ENCODE data around the gene ZNF236.
"Not testable (repeated sequence)": the region's sequence is repeated elsewhere in the genome, so short reads cannot be mapped to it uniquely, and the experiment has no call there.

ZNF236 gene

GRCh38 chr18:76962851-76963250 lies 140.5 kb downstream of the ZNF236 start:
- Histone ChIP-seq H3K4me1 (ENCODE audit: control insufficient read depth in 1 of 2, insufficient read depth in 1 of 2, low read depth in 1 of 2, low read length in 1 of 2) (no peaks in the 10 kb centered on the region), H3K27me3 (no peaks in the 10 kb centered on the region), H3K36me3 (peaks cover 39% of the 10 kb centered on the region), H3K27ac (no peak overlapping the region), H3K9me3 (no peaks in the 10 kb centered on the region), H3K4me3 (ENCODE audit: low read depth in 1 of 2, low read length in 1 of 2) (no peak overlapping the region)
- no peak for TF ChIP-seq CTCF (IDR thresholded peaks at IDR 0.05)

GRCh38 chr18:76963936-76964335 lies 141.6 kb downstream of the ZNF236 start:
- peaks cover 28% of the 10 kb centered on the region for H3K36me3 ChIP-seq
- no peak overlapping the region for H3K27ac ChIP-seq
- H3K4me1 ChIP-seq (ENCODE audit: control insufficient read depth in 1 of 2, insufficient read depth in 1 of 2, low read depth in 1 of 2, low read length in 1 of 2): no peaks in the 10 kb centered on the region
- H3K4me3 ChIP-seq (ENCODE audit: low read depth in 1 of 2, low read length in 1 of 2): no peak overlapping the region
- no peaks in the 10 kb centered on the region for H3K9me3 ChIP-seq
- TF ChIP-seq CTCF (IDR thresholded peaks at IDR 0.05): no peak
- no peaks in the 10 kb centered on the region for H3K27me3 ChIP-seq

- not testable (repeated sequence) for H3K4me3 ChIP-seq (ENCODE audit: low read depth in 1 of 2, low read length in 1 of 2); H3K27ac ChIP-seq; H3K9me3 ChIP-seq; H3K4me1 ChIP-seq (ENCODE audit: control insufficient read depth in 1 of 2, insufficient read depth in 1 of 2, low read depth in 1 of 2, low read length in 1 of 2); H3K27me3 ChIP-seq
- H3K36me3 ChIP-seq: peaks cover 12% of the 10 kb centered on the region
Measured at GRCh38 chr18:76965555-76966151, 143.3 kb downstream of the ZNF236 start.

GRCh38 chr18:76967299-76967698 lies 144.9 kb downstream of the ZNF236 start:
- not testable (repeated sequence) for H3K9me3 ChIP-seq; H3K27me3 ChIP-seq; H3K36me3 ChIP-seq; H3K4me3 ChIP-seq (ENCODE audit: low read depth in 1 of 2, low read length in 1 of 2); H3K27ac ChIP-seq; H3K4me1 ChIP-seq (ENCODE audit: control insufficient read depth in 1 of 2, insufficient read depth in 1 of 2, low read depth in 1 of 2, low read length in 1 of 2)

GRCh38 chr18:76967721-76968472 lies 145.5 kb downstream of the ZNF236 start:
- H3K27me3 ChIP-seq: no peaks in the 10 kb centered on the region

GRCh38 chr18:76970770-76971559 lies 148.6 kb downstream of the ZNF236 start:
- Histone ChIP-seq H3K36me3 (peaks cover 8% of the 10 kb centered on the region), H3K4me1 (ENCODE audit: control insufficient read depth in 1 of 2, insufficient read depth in 1 of 2, low read depth in 1 of 2, low read length in 1 of 2) (no peaks in the 10 kb centered on the region), H3K27ac (no peak overlapping the region), H3K9me3 (no peaks in the 10 kb centered on the region), H3K27me3 (no peaks in the 10 kb centered on the region), H3K4me3 (ENCODE audit: low read depth in 1 of 2, low read length in 1 of 2) (no peak overlapping the region)
- TF ChIP-seq CTCF (IDR thresholded peaks at IDR 0.05): no peak

More at GRCh38 chr18:76967721-76968472, 145.5 kb downstream of the ZNF236 start:
- H3K36me3 ChIP-seq: peaks cover 3% of the 10 kb centered on the region
- no peak overlapping the region for H3K4me3 ChIP-seq (ENCODE audit: low read depth in 1 of 2, low read length in 1 of 2)
- no peaks in the 10 kb centered on the region for H3K4me1 ChIP-seq (ENCODE audit: control insufficient read depth in 1 of 2, insufficient read depth in 1 of 2, low read depth in 1 of 2, low read length in 1 of 2)
- TF ChIP-seq CTCF (IDR thresholded peaks at IDR 0.05): no peak
- no peak overlapping the region for H3K27ac ChIP-seq
- no peaks in the 10 kb centered on the region for H3K9me3 ChIP-seq

All from neutrophil (primary cell).